ENCODE data around the gene FAM200C.

DNA sequence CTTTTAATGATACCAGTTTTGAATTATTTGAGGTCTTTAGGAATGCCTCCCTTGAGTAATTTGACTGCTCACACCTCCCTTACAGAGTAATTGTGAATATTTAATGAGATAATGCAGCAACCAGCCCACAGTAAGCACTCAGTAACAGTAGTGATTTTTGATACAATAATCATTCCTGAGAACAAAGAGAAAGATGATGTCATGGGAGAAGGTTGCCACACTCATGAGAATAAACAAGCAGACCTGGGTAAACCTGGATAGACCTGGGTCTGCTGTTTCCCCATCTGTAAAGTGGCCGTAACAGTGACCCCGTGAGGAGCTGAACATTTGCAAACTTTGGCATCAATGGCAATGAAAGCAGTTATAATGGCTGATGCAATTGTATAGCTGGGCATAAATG is 33.6 kb downstream of the FAM200C start:
- TF ChIP-seq, protein P1, sequence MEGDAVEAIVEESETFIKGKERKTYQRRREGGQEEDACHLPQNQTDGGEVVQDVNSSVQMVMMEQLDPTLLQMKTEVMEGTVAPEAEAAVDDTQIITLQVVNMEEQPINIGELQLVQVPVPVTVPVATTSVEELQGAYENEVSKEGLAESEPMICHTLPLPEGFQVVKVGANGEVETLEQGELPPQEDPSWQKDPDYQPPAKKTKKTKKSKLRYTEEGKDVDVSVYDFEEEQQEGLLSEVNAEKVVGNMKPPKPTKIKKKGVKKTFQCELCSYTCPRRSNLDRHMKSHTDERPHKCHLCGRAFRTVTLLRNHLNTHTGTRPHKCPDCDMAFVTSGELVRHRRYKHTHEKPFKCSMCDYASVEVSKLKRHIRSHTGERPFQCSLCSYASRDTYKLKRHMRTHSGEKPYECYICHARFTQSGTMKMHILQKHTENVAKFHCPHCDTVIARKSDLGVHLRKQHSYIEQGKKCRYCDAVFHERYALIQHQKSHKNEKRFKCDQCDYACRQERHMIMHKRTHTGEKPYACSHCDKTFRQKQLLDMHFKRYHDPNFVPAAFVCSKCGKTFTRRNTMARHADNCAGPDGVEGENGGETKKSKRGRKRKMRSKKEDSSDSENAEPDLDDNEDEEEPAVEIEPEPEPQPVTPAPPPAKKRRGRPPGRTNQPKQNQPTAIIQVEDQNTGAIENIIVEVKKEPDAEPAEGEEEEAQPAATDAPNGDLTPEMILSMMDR (conservative IDR thresholded peaks at IDR 0.05 in 1 of 2, IDR thresholded peaks at IDR 0.05 in 1 of 2; ENCODE audit: extremely low read depth in 1 of 2, insufficient read depth in 1 of 2, low read depth in 1 of 2, low read length in 2 of 2), result no peak
- no peak for TF ChIP-seq EZH2 (IDR thresholded peaks at IDR 0.05; ENCODE audit: borderline replicate concordance, low read length)
